ENCODE measurements around the gene RNU6-9.
A peak's percentile ranks its signal among the peaks of the same experiment; 100 is the strongest.
"Not testable (repeated sequence)": the region's sequence is repeated elsewhere in the genome, so short reads cannot be mapped to it uniquely, and the experiment has no call there.

The RNU6-9 gene

DNA sequence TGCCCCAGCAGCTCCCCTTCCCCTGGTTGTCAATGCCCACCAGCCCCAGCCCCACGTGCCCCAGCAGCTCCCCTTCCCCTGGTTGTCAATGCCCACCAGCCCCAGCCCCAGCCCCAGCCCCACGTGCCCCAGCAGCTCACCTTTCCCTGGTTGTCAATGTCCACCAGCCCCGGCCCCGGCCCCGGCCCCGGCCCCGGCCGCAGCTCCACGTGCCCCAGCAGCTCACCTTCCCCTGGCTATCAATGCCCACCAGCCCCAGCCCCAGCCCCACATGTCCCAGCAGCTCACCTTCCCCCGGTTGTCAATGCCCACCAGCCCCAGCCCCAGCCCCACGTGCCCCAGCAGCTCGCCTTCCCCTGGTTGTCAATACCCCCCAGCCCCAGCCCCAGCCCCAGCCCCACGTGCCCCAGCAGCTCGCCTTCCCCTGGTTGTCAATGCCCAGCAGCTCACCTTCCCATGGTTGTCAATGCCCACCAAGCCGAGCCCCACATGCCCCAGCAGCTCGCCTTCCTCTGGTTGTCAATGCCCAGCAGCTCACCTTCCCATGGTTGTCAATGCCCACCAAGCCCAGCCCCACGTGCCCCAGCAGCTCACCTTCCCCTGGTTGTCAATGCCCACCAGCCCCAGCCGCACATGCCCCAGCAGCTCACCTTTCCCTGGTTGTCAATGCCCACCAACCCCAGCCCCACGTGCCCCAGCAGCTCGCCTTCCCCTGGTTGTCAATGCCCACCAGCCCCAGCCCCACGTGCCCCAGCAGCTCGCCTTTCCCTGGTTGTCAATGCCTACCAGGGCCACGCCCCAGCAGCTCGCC is 14.3 kb upstream of the RNU6-9 start:
- peak; percentile 38 for DNase-seq (ENCODE audit: low spot score)

DNA sequence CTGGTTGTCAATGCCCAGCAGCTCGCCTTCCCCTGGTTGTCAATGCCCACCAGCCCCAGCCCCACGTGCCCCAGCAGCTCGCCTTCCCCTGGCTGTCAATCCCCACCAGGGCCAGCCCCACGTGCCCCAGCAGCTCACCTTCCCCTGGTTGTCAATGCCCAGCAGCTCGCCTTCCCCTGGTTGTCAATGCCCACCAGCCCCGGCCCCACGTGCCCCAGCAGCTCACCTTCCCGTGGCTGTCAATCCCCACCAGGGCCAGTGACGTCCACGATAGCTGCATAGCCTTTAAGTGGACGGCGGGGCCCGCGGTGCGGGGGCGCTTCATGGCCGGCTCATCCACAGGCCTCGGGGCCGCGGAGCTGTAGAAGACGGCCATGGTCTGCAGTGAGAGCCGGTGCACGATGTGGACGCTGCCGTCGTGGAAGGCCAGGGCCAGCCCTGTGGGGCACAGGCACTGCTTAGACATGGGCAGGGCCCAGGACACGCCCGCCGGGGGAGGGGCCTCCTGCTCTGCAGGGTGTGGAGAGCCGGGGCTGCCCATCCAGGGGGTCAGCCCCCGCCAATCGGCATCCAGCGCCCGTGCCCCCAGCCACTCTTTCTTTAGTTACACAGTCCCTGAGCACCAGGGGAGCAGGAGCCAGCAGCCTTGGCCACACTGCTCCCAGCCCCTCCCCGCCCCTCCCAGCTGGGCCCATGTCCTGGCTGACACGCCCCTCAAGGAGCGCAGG is 13.4 kb upstream of the RNU6-9 start:
- DNase-seq (ENCODE audit: low spot score), result no peak

DNA sequence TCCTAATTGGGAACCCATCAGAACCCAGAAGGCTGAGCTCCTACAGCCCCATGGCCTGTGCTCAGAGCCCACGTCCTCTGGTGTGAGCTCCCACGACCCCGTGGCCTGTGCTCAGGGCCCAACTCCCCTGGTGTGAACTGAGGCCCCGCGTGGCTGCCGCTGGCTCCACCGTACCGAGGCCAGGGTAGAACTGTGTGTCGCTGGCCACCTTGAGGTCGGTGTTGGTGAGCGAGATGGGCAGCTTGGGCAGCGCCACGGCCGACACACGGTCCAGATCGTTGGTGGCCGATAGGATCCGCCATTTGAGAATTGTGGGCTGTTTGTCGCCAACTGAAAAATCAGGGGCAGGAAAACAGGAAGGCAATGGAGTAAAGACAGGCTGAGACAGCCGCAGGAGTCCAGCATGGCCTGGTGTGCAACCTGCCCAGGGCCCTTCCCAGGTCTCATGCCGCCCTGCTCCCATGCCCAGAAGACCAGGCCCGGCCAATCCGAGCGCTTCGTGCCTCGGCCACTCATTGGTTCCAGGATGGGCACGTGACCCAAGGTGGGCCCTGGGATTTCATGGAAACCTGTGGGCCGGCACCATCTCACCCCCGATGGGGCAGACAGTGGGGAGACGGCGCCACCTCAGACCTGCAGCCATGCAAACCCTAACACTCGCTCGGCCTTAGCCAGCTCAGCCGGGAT is 11.8 kb upstream of the RNU6-9 start:
- DNase-seq (ENCODE audit: low spot score), result no peak

DNA sequence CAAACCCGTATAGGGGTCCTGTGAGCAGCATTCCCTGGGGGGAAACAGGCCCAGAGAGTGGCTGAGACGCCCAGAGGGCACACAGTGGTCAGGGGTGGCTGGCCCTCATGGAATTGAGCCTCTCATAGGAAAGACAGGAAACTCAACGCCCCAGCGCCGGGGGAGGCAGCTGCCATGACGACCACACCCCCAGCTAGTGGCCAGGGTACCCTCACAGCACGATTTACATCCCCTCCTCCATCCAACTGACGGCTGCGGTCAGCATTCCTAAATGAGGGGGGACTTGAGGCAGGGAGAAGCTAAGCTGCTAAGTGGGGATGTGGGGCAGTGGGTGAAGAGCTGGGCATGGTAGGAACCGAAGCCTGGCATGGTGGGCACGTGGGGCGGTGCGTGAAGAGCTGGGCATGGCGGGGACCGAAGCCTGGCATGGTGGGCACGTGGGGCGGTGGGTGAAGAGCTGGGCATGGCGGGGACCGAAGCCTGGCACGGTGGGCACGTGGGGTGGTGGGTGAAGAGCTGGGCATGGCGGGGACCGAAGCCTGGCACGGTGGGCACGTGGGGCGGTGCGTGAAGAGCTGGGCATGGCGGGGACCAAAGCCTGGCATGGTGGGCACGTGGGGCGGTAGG is 10.3 kb upstream of the RNU6-9 start:
- no peak for DNase-seq (ENCODE audit: low spot score)

DNA sequence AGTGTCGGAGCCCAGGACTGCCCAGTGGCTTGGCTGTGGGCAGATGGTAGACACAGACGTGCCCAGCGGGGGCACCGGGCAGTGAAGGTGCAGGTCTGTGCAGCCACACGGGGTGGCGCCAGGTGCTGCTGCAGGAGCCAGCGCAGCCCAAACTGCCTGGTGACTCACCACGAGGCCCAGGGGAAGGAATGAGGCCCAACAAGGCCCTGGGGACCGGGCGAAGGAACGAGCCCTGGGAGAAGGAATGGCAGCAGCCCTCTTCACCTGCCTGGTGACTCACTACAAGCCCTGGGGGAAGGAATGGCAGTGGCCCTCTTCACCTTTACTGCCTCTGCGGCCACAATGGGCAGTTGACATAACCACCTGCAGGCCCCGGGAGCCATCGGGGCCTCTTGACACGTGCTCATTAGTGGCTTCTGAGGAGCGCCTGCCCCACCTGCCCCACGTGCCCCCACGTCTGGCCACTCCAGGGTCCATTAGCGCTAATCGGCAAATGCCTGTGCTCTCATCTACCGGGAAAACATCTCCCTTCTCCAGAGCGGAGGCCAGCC is 9.5 kb upstream of the RNU6-9 start:
- no peak for DNase-seq (ENCODE audit: low spot score)

DNA sequence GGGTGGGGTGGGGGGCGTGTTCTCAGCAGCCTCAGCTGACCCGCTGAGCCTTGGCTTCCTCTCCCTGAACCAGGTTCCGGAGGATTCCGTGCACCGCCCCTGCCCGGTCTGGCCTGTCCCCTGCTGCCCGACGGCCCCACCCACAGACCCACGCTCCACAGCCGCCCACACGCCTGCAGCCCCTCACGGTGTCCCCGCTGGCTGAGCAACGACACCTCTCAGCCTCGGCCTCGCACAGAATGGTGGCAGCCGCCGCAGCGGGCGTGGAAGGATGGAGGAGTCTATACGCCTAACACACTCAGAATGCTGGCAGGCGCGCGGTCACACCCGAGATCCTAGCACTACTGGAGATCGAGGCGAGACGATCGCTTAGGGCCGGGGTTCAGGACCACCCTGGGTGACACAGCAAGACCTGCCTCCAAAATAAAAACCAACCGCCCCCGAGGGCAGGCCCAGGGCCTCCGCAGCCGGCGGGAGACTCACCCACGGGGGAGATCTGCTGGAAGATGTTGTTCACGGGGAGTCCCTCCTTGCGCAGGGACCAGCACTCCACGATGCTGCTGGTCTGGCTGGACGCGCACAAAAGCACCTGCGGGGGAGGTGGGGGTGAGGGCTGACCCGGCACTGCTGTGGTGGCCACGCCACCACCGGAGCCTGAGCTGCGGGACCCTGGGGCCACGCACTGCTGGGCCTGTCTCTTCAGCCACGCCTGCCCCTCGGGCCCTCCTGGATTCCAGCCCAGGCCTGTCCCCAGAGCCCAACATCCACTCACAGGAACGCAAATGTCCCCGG is 8.7 kb upstream of the RNU6-9 start:
- no peak for DNase-seq (ENCODE audit: low spot score)

DNA sequence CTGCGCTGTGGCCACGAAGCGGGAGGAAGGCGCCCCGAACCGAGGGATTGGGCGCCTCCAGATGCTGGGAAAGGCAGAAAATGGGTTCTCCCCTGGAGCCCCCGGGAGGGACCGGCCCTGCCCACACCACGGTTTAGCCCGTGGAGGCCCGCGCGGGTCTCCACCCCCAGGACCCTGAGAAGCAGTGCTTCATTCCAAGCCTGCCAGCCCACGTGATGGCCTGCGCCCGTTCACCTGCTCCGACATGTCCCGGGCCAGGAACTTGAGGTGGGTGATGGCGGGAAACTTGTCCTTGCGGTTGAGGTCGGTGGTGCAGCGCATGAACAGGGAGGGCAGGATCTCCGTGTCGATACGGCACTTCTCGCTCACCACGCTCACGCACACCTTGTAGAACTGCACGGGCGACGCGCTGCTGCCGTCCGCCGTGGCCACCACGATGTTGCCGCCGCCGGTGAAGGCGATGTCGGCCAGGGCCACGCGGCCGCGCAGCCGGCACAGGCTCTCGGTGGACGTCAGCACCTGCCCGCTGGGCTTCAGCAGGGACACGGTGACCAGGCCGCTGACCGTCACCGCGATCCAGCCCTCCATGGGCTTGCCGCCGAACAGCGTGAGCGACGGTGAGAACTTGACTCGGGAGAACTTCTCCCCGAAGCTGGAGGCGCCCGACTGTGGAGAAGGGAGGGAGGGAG is 7.6 kb upstream of the RNU6-9 start:
- DNase-seq (ENCODE audit: low spot score), result no peak

DNA sequence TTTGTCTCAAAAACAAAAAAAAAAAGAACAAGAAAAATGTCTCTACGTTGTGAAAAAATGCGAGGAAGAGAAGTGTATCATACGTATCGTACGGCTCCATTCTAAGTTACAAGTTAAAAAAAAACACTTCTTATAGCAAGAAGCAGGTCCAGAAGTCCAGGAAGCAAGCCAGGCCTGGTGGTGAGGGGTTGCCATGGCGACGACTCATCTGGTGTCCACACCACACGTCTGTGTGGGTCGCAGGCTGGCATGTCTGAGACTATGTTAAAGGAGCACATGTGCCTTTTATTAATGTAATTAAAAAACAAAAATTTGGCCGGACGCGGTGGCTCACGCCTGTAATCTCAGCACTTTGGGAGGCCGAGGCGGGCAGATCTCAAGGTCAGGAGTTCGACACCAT is 6.2 kb upstream of the RNU6-9 start:
- DNase-seq (ENCODE audit: low spot score), result no peak

DNA sequence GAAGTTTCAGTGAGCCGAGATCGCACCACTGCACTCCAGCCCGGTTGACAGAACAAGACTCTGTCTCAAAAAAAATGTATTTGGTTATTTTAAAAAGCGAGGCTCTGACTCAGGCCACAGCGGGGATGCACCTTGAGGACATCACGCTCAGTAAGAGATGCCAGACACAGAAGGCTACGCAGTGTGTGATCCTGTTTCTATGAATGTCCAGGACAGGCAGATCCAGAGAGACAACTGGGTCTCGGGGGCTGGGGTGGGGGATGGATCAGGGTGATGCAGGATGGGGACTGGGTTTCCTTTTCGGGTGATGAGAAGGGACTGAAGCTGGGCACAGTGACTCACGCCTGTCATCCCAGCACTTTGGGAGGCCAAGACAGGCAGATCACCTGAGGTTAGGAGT is 5.7 kb upstream of the RNU6-9 start:
- DNase-seq (ENCODE audit: low spot score), result no peak

DNA sequence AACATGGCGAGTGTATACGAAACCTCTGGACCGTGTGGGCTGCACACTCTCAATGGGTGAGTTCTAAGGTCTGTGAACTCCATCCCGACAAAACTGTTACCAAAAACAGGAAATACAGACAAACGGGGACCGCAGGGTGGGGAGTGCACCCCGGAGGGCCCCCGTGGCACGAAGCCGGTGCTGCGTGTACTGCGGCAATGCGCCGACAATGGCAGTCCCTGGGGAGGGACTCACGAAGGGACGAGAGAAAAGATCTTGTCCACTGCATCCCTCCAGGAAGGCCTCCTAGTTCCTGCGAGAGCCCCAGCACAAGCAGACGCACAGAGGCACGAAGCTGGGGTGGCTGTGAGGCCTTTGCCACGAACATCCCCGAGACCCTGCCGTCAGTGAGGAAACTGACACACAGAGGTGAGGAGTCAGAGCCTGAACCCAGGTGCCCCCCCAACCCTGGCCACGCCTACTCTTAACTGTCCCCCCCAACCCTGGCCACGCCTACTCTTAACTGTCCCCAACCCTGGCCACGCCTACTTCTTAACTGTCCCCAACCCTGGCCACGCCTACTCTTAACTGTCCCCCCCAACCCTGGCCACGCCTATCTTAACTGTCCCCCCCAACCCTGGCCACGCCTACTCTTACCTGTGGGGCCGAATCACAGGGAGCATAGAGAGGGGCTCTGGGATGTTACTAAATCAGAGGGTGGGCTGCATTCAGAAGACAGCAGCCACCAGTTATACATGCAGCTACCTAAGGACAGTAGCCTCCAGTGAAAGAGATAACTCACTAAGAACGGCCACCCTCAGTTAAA is 4.5 kb upstream of the RNU6-9 start:
- no peak for DNase-seq (ENCODE audit: low spot score)

DNA sequence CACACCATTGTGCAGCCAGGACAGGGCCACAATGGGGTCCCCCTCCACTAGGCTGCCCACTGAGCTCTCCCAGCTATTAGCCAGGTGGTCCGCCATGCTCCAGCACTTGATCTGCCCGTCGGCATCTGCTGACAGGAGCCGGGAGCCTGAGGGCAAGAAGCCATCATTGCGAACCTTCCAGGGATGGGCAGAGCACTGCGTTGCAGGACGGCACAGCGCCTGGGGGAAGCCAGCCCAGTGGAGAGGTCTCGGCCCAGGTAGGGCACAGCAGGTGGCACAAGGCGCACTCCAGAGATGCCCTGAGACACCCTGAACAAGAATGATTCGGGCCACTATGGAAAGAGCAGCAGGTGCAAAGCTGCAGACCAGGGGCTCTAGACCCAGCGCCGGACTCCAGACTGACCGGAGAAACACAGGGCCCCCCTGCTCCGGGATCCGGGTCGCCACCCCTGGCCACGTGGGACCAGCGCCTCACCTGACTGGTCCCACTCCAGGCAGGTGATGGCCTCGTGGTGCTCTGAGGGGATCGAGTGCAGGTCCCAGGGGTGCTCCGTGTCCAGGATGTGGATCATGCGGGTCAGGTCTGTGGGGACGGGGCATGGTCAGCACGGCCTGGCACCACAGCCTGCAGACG is 3.5 kb upstream of the RNU6-9 start:
- no peak for DNase-seq (ENCODE audit: low spot score)

DNA sequence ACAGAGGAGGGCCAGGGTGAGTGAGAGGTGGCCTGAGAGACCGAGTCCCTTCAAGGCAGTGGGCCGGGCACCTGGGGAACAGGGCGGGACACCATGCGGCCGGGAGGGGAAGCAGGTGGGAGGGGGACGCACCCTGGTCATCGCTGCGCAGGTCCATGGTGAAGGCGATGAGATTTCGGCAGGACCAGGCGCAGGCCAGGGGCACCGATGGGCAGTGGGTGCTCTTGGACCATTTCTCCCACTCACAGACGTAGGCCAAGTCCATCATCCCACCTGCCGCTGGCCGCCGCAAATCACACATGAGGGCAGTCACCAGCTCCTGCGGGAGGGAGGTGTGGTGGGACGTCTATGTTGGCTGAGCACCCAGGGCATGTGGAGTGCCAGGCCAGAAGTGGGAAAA is 2.5 kb upstream of the RNU6-9 start:
- no peak for DNase-seq (ENCODE audit: low spot score)

DNA sequence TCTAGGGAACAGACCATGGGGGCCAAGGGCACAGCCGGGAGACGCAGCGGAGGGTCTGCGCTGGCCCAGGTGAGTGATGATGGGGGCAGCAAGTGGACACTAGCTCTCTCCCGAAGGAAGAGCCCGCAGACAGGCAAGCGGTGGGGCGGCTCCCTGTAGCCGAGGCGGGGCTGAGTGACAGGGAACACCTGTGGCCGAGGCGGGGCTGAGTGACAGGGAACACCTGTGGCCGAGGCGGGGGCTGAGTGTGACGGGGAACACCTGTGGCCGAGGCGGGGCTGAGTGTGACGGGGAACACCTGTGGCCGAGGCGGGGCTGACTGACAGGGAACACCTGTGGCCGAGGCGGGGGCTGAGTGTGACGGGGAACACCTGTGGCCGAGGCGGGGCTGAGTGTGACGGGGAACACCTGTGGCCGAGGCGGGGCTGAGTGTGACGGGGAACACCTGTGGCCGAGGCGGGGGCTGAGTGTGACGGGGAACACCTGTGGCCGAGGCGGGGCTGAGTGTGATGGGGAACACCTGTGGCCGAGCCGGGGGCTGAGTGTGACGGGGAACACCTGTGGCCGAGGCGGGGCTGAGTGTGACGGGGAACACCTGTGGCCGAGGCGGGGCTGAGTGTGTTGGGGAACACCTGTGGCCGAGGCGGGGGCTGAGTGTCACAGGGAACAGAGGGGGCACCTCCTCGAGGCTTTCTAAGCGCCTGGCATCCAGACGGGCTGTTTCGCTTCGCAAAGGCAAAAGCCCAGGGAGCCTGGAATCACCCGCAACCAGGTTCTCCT is 1.7 kb upstream of the RNU6-9 start:
- DNase-seq (ENCODE audit: low spot score), result not testable (repeated sequence)

DNA sequence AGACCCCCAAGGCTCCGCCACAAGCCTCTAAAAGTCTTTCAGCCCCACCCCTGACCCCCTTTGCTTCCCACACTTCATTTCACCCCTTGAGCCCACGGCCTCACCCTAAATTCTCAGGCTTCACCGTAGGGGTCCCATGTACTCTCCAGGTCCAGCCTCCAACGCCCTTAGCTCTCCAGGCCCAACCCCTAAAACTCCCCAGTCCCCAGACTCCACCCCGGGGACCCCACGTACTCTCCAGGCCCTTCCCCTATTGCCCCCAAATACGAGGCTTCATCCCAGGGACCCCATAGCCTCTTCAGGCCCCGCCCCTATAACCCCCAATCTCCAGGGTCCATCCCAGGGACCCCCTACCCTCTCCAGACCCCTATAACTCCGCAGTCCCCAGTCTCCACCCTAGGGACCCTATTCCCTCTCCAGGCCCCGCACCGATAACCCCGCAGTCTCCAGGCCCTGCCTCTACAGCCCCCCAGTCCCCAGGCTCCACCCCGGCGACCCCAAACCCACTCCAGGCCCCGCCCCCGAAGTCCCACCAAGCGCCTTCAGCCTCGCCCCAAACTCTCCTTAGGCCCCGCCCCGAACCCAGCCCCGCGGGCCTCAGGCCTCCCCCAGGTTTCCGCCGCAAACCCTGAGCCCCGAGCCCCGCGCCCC is 916 bp upstream of the RNU6-9 start:
- no peak for DNase-seq (ENCODE audit: low spot score)

DNA sequence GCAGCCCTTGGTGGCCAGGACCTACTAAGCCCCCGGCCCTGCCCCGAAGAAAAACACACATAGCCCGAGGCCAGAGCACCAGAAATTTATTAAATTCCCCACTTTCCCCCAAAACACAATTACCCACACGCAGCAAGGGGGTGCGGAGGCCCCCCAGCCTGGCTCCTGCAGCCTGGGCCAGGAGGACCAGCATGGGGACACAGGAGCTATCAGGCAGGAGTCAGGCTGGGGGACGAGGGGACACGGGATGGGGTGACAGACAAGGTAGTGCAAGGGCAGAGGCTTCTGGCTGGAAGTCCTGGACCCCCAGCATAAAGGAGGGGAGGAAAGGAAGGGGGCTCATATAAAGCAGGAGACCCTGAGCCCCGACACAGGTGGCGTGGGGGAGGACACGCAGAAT is 3.1 kb downstream of the RNU6-9 start:
- no peak for DNase-seq (ENCODE audit: low spot score)

DNA sequence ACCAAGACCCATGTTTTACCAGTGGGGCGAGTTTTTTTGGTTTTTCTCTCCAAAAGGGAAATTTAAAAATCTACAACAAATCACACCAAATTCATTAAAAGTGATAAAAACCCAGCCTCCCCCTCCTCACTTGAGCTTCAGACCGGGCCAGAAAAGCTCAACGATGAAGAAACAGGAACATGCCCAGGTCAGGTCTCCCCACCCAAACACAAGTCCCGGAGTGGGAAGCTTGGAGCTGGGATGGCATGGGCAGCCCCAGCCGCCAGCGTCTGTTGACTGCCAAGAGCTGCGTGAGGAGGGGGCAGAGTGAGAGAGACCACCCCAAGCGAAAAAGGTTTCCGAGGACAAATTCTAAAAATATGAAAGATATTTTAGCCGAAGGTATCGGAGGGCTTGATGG is 3.7 kb downstream of the RNU6-9 start:
- DNase-seq (ENCODE audit: low spot score), result no peak

DNA sequence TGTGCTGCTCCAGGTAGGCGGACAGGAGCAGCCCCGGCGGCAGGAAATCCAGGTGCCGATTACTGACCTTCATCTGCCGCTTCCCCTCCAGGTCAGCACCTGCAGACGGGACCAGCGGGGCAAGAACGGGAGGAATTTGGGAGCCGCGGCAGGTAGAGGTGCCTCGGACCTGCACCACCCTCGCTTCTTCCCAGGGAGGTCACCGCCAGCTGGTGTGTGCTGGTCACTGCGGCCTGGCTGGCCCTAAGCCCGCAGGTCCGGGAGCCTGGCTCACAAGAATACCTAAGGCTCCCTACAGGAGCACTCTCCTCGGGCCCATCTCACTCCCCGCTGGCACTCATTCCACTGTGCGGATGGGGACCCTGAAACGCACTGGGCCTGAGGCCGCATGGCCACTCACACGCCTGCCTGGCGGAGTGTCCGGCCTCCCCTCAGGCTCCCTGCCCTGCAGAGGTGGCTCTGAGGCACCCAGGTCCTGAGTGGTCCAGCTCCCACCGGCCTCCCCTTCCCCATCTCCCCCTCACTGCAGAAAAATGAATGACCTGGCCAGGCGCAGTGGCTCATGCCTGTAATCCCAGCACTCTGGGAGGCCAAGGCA is 4.3 kb downstream of the RNU6-9 start:
- DNase-seq (ENCODE audit: low spot score), result no peak

DNA sequence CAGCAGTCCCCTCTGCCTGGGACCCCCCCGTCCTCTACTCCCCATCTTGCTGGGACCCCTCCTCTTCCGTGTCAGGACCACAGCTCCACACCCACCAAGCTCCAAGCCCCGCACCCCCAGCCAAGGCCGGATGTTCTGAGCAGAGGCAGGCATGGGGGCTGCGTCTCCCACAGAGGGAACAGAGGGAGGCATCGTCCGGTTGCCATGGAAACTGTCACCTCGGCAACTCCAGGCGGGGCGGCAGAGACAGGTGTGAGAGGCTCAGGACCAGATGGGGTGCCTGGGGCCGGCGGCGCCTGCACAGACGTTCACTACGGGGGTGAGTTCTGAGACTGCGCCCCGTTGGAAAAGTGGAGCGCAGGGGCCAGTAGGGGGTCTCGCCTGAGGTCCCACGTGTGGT is 5.4 kb downstream of the RNU6-9 start:
- peak; percentile 83 for DNase-seq (ENCODE audit: low spot score)

Measured in Ammon's horn (tissue), 1 donor.